Hypothalamus (tissue), 51 donors: ENCODE measurements around the gene UTP15.

Source experiments
- DNase-seq, 51 donors: peaks; one replicate each; lab custom pipeline; 2025; lab: John Stamatoyannopoulos, UW

Gene UTP15

GRCh38 chr5:73620334-73620687, 54.8 kb downstream of the UTP15 start:
- DNase-seq: no peak

DNA sequence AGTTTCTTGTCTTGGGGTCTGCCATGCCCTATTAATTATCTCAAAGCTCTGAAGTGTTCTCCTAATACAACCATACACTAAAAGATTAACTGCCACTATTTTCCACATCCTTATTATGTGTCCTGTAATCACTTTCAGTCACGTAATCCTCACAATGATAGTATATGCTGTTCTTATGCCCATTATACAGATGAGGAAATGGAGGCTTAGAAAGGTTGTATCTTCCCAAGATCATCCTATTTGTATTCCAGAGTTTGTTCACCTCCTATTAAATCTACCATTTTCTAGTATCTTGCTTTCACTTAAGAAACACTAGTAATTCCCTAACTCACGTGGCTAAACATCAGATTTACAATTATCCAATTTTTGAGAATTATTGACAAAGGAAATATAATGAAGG, 57.5 kb downstream of the UTP15 start:
- DNase-seq: no peak

DNA sequence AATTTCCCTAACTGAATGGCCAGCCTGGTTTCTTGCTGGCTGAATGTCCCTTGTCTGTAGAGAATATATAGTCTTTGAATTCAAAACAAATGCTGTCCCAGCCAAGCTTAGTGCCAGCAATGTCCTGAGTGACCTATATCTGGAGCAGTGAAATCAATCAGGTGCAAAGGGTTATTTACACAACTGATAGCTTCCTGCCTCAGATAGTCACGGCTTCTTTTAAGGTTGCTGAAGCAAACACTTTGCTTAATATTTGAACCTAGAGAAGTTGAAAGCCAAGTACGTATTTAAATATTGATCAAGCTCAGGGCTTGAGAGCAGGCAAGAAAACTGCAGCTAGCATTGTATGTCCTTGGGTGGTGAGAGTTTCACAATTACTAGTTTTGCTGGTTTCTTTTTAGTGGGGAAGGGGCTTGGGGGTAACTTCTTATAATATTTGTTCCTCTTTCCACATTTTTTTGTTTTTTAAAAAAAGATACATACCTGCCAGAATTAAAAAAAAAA, 58.4 kb downstream of the UTP15 start:
- no peak for DNase-seq

- DNase-seq: no peak
These were observed 59.3 kb downstream of the UTP15 start for GRCh38 chr5:73624888-73625287.

GRCh38 chr5:73625372-73625943, 59.9 kb downstream of the UTP15 start:
- DNase-seq: peak in 4 of 51 donors; percentile 27 to 47 (median 38)

GRCh38 chr5:73625944-73626811, 60.6 kb downstream of the UTP15 start, which contains the start of gene ARHGEF28:
ARHGEF28 (plus strand) TSS chr5:73626196; CDS start chr5:73684852, 58,656 bp downstream.
- DNase-seq: peak in 41 of 51 donors; percentile 6 to 69 (median 33)

DNA sequence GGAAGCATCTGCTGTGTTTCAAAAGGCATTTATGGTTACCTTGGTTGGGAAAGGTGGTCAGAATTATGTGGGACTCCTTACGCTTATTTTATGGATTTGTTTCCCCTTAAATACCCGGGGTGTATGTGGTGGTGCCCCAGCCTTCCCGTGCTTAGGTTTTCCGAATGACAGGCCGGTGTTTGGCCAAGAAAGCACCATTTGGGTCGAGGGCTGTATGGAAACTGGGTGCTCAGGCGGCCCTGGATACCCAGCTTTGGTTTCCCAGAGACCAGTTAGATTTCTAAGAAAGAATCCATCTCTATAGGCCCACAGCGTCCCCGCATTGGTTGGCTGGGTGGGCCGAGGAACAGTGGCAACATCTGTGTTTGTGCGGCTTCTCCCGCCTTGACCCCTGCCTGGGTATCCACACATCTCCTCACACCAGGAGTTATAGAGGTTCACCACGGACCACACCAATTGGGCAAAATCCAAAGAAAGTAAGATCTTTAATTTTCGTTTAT, 61.3 kb downstream of the UTP15 start:
- DNase-seq: peak in 1 of 51 donors; percentile 2

GRCh38 chr5:73629456-73629855, 63.9 kb downstream of the UTP15 start:
- DNase-seq: no peak

- no peak for DNase-seq
These were observed 65.2 kb downstream of the UTP15 start for GRCh38 chr5:73630765-73631164.

DNA sequence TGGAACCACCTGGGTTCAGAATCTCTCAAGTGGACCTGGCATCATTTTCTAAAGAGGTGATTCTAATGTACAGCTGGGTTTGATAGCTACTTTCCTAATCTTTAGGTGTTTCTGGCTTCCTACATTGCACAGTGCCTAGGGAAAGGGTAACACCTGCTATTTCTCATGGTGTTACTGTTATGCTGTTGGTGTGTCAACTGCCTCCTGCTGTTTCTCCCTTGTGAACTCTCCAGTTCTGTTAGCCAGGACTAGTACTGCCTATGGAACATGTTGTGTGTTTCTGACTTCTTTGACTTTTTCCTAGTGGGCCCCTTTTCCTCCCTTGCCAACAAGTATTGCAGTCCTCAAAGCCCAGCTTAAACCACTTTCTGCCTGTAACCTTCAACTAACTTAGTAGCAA, 66.0 kb downstream of the UTP15 start:
- DNase-seq: no peak
